ENCODE data around the gene SYNE1. TPM values are rescaled to one million over a fixed set of nuclear protein-coding genes. Genes with fewer than 3 reads are reported as not detected.
A peak's percentile ranks its signal among the peaks of the same experiment; 100 is the strongest.

SYNE1 gene
- total RNA-seq, 4 donors from 2014 or later = 111 to 156 (median 124) TPM

GRCh38 chr6:152576525-152576924 lies 60.6 kb downstream of the SYNE1 start:
- no peak overlapping the region for H3K4me3 ChIP-seq (ENCODE audit: low read depth, poor library complexity, severe bottlenecking)
- WGBS, 2 donors = 69 to 74% methylated on average over 1 of the region's 1 CpG
- intact Hi-C loops (cut with DNase I; ENCODE audit: low total_unique reads) = no loop called here
- DNase-seq (ENCODE audit: low spot score in 2 of 2) = no peak
- TF ChIP-seq POLR2A (IDR thresholded peaks at IDR 0.05) = no peak
- no peak for TF ChIP-seq CTCF (IDR thresholded peaks at IDR 0.05)

- intact Hi-C loops (cut with DNase I; ENCODE audit: low total_unique reads) = no loop called here
- no peak overlapping the region for H3K4me3 ChIP-seq (ENCODE audit: low read depth, poor library complexity, severe bottlenecking)
- WGBS, 2 donors = 13 to 29% methylated on average over 4 of the region's 4 CpGs
- DNase-seq (ENCODE audit: low spot score in 2 of 2) = peak in 1 of 2 donors; percentile 64
- TF ChIP-seq POLR2A (IDR thresholded peaks at IDR 0.05) (no peak), CTCF (IDR thresholded peaks at IDR 0.05) (no peak)
Observed at GRCh38 chr6:152575621-152576150, 61.5 kb downstream of the SYNE1 start.

GRCh38 chr6:152575161-152575560 lies 62.0 kb downstream of the SYNE1 start:
- WGBS, 2 donors = 49 to 57% methylated on average over 2 of the region's 2 CpGs
- intact Hi-C loops (cut with DNase I; ENCODE audit: low total_unique reads) = no loop called here
- H3K4me3 ChIP-seq (ENCODE audit: low read depth, poor library complexity, severe bottlenecking) = no peak overlapping the region
- no peak for DNase-seq (ENCODE audit: low spot score in 2 of 2)
- TF ChIP-seq POLR2A (IDR thresholded peaks at IDR 0.05) (no peak), CTCF (IDR thresholded peaks at IDR 0.05) (no peak)

- 63 to 75% methylated on average over 2 of the region's 2 CpGs for WGBS, 2 donors
- TF ChIP-seq POLR2A (IDR thresholded peaks at IDR 0.05) = no peak
- no peak overlapping the region for H3K4me3 ChIP-seq (ENCODE audit: low read depth, poor library complexity, severe bottlenecking)
- no peak for DNase-seq (ENCODE audit: low spot score in 2 of 2)
- intact Hi-C loops (cut with DNase I; ENCODE audit: low total_unique reads) = no loop called here
Observed at GRCh38 chr6:152573762-152574161, 63.4 kb downstream of the SYNE1 start.

- intact Hi-C loops (cut with DNase I; ENCODE audit: low total_unique reads) = no loop called here
- no peak overlapping the region for H3K4me3 ChIP-seq (ENCODE audit: low read depth, poor library complexity, severe bottlenecking)
- 18 to 29% methylated on average over 7 of the region's 7 CpGs for WGBS, 2 donors
- TF ChIP-seq CTCF (IDR thresholded peaks at IDR 0.05) = no peak
- TF ChIP-seq POLR2A (IDR thresholded peaks at IDR 0.05) = no peak
- no peak for DNase-seq (ENCODE audit: low spot score in 2 of 2)
Observed at GRCh38 chr6:152572338-152573088, 64.6 kb downstream of the SYNE1 start.

- intact Hi-C loops (cut with DNase I; ENCODE audit: low total_unique reads) = no loop called here
- 74 to 75% methylated on average over 2 of the region's 2 CpGs for WGBS, 2 donors
- TF ChIP-seq CTCF (IDR thresholded peaks at IDR 0.05) (no peak), POLR2A (IDR thresholded peaks at IDR 0.05) (no peak)
- DNase-seq (ENCODE audit: low spot score in 2 of 2) = no peak
- H3K4me3 ChIP-seq (ENCODE audit: low read depth, poor library complexity, severe bottlenecking) = no peak overlapping the region
Observed at GRCh38 chr6:152571943-152572337, 65.2 kb downstream of the SYNE1 start.
